Thymus (tissue), 11 donors: ENCODE measurements around the gene KIF16B. TPM values are rescaled to one million over a fixed set of nuclear protein-coding genes. Genes with fewer than 3 reads are reported as not detected.
"Not testable (repeated sequence)": the region's sequence is repeated elsewhere in the genome, so short reads cannot be mapped to it uniquely, and the experiment has no call there.

Experiments used
- DNase-seq, 9 donors: peaks; one replicate each; pipeline ENCODE4 v3.0.0-alpha.2; 2013; ENCODE audit warnings: low spot score in 9 of 9, low read depth in 6 of 9, missing footprints in 1 of 9
- H3K27ac ChIP-seq, 2 donors: one replicate each; pipeline ENCODE4 v1.5.1; 2013; ENCODE audit warnings: control low read depth in 1 of 2, low read depth in 1 of 2, low read length in 1 of 2, mild to moderate bottlenecking in 1 of 2, moderate library complexity in 1 of 2
- H3K27me3 ChIP-seq, 2 donors: one replicate each; pipeline ENCODE4 v1.5.1; 2013; ENCODE audit warnings: low read length in 1 of 2; ENCODE audit not compliant: control insufficient read depth in 2 of 2, insufficient read depth in 1 of 2
- H3K36me3 ChIP-seq, 2 donors: one replicate each; pipeline ENCODE4 v1.5.1; 2013; ENCODE audit warnings: low read length in 1 of 2, mild to moderate bottlenecking in 1 of 2, moderate library complexity in 1 of 2; ENCODE audit not compliant: control insufficient read depth in 2 of 2, insufficient read depth in 2 of 2
- H3K4me1 ChIP-seq, 2 donors: one replicate each; pipeline ENCODE4 v1.5.1; 2013; ENCODE audit warnings: low read length in 2 of 2; ENCODE audit not compliant: control insufficient read depth in 2 of 2, insufficient read depth in 2 of 2
- H3K4me3 ChIP-seq, 2 donors: one replicate each; pipeline ENCODE4 v1.5.1; 2013; ENCODE audit warnings: low read length in 2 of 2, control low read depth in 1 of 2, mild to moderate bottlenecking in 1 of 2
- H3K9me3 ChIP-seq, 2 donors: one replicate each; pipeline ENCODE4 v1.5.1; 2013; ENCODE audit warnings: low read length in 1 of 2, mild to moderate bottlenecking in 1 of 2; ENCODE audit not compliant: control insufficient read depth in 2 of 2, insufficient read depth in 1 of 2
- WGBS: extraction: QIAGEN DNeasy Blood & Tissue Kit; methylation state at CpG from one replicate; pipeline ENCODE4 v1.1.7; 2013; 5-methylcytosine and 5-hydroxymethylcytosine counted together
- polyA plus RNA-seq: library from polyadenylated mRNA; stranded (reverse); fragments of 200-250 nt; gene quantifications from one replicate; pipeline ENCODE4 v1.2.3, GENCODE V29; 2013
- total RNA-seq: library from RNA; stranded (reverse); fragments of 120-200 nt; gene quantifications from one replicate; pipeline ENCODE4 v1.2.4, GENCODE V29; 2013
- donor health status: healthy.

Gene KIF16B
- total and polyA plus RNA-seq, 2 donors: 5.2 to 6.7 TPM

- DNase-seq, H3K4me3 ChIP-seq, H3K4me1 ChIP-seq, H3K36me3 ChIP-seq, H3K27me3 ChIP-seq, H3K9me3 ChIP-seq, H3K27ac ChIP-seq: not testable (repeated sequence)
- 96% methylated on average over 5 of the region's 5 CpGs for WGBS
Observed at GRCh38 chr20:16522651-16523050, 50.6 kb downstream of the KIF16B start.

- WGBS: 97% methylated on average over 5 of the region's 5 CpGs
- Histone ChIP-seq H3K9me3 (no peaks in the 10 kb centered on the region), H3K4me3 (no peak overlapping the region), H3K27ac (no peak overlapping the region), H3K4me1 (no peaks in the 10 kb centered on the region), H3K36me3 (no peaks in the 10 kb centered on the region), H3K27me3 (no peaks in the 10 kb centered on the region)
- no peak for DNase-seq
Observed at GRCh38 chr20:16520154-16520553, 53.1 kb downstream of the KIF16B start.

GRCh38 chr20:16519673-16520072, 53.6 kb downstream of the KIF16B start:
- H3K4me1 ChIP-seq, DNase-seq, H3K27me3 ChIP-seq, H3K36me3 ChIP-seq, H3K4me3 ChIP-seq, H3K27ac ChIP-seq, H3K9me3 ChIP-seq: not testable (repeated sequence)
- WGBS: 87% methylated on average over 8 of the region's 8 CpGs

GRCh38 chr20:16518784-16519084, 54.5 kb downstream of the KIF16B start:
- Histone ChIP-seq H3K27me3 (no peaks in the 10 kb centered on the region), H3K27ac (no peak overlapping the region), H3K4me1 (no peaks in the 10 kb centered on the region), H3K9me3 (no peaks in the 10 kb centered on the region), H3K36me3 (no peaks in the 10 kb centered on the region), H3K4me3 (no peak overlapping the region)
- WGBS: 56% methylated on average over 4 of the region's 4 CpGs
- no peak for DNase-seq

GRCh38 chr20:16517946-16518783, 55.1 kb downstream of the KIF16B start:
- H3K27ac ChIP-seq: no peak overlapping the region
- no peaks in the 10 kb centered on the region for H3K9me3 ChIP-seq
- H3K4me1 ChIP-seq: no peaks in the 10 kb centered on the region
- WGBS: 94% methylated on average over 14 of the region's 14 CpGs
- H3K27me3 ChIP-seq: no peaks in the 10 kb centered on the region
- H3K4me3 ChIP-seq: no peak overlapping the region
- no peaks in the 10 kb centered on the region for H3K36me3 ChIP-seq
- peak; percentile 8 to 57 (median 23) for DNase-seq

GRCh38 chr20:16516794-16517193, 56.5 kb downstream of the KIF16B start:
- no peak for DNase-seq
- 100% methylated on average over 1 of the region's 1 CpG for WGBS
- no peaks in the 10 kb centered on the region for H3K27me3 ChIP-seq

GRCh38 chr20:16515046-16515445, 58.2 kb downstream of the KIF16B start:
- Histone ChIP-seq H3K9me3 (no peaks in the 10 kb centered on the region), H3K36me3 (no peaks in the 10 kb centered on the region), H3K27ac (no peak overlapping the region), H3K4me3 (no peak overlapping the region), H3K4me1 (no peaks in the 10 kb centered on the region), H3K27me3 (no peaks in the 10 kb centered on the region)
- DNase-seq: no peak
- 76% methylated on average over 2 of the region's 2 CpGs for WGBS

More at GRCh38 chr20:16516794-16517193, 56.5 kb downstream of the KIF16B start:
- H3K4me1 ChIP-seq: no peaks in the 10 kb centered on the region
- no peak overlapping the region for H3K27ac ChIP-seq
- H3K4me3 ChIP-seq: no peak overlapping the region
- H3K9me3 ChIP-seq: no peaks in the 10 kb centered on the region
- no peaks in the 10 kb centered on the region for H3K36me3 ChIP-seq

GRCh38 chr20:16514140-16514539, 59.1 kb downstream of the KIF16B start:
- Histone ChIP-seq H3K27ac (no peak overlapping the region), H3K9me3 (no peaks in the 10 kb centered on the region), H3K36me3 (no peaks in the 10 kb centered on the region), H3K27me3 (no peaks in the 10 kb centered on the region), H3K4me1 (no peaks in the 10 kb centered on the region), H3K4me3 (no peak overlapping the region)
- no peak for DNase-seq
- WGBS: 69% methylated on average over 4 of the region's 4 CpGs

GRCh38 chr20:16505894-16506293, 67.4 kb downstream of the KIF16B start:
- WGBS: 88% methylated on average over 8 of the region's 8 CpGs
- Histone ChIP-seq H3K27ac (no peak overlapping the region), H3K4me1 (no peaks in the 10 kb centered on the region), H3K27me3 (no peaks in the 10 kb centered on the region), H3K36me3 (no peaks in the 10 kb centered on the region), H3K4me3 (no peak overlapping the region), H3K9me3 (no peaks in the 10 kb centered on the region)
- DNase-seq: no peak
